Endometrial microvascular endothelial cells (primary cell): ENCODE measurements around the gene GFY. TPM values are rescaled to one million over a fixed set of nuclear protein-coding genes. Genes with fewer than 3 reads are reported as not detected.
"Not testable (repeated sequence)": the region's sequence is repeated elsewhere in the genome, so short reads cannot be mapped to it uniquely, and the experiment has no call there.

Source experiments
- in situ Hi-C: cut with HindIII; loops from 2 replicates; pipeline ENCODE4 v1.10.0; 2017; ENCODE audit warnings: low sequenced_read_pairs, low pct_unique_long_range_greater_than_20kb; ENCODE audit errors: inconsistent ontology term
- total RNA-seq: library from RNA; depleted of rRNA; stranded (reverse); fragments of >200 nt; gene quantifications from one replicate; pipeline ENCODE4 v1.2.3, GENCODE V29; 2015; ENCODE audit errors: inconsistent ontology term

GFY gene
- total RNA-seq, 1 donor from 2014 or later, result not detected

GRCh38 chr19:49439836-49440235, 14.6 kb downstream of the GFY start:
- in situ Hi-C loops, result no loop called here

- in situ Hi-C loops, result no loop called here
Measured at GRCh38 chr19:49440439-49441209, 15.4 kb downstream of the GFY start.

DNA sequence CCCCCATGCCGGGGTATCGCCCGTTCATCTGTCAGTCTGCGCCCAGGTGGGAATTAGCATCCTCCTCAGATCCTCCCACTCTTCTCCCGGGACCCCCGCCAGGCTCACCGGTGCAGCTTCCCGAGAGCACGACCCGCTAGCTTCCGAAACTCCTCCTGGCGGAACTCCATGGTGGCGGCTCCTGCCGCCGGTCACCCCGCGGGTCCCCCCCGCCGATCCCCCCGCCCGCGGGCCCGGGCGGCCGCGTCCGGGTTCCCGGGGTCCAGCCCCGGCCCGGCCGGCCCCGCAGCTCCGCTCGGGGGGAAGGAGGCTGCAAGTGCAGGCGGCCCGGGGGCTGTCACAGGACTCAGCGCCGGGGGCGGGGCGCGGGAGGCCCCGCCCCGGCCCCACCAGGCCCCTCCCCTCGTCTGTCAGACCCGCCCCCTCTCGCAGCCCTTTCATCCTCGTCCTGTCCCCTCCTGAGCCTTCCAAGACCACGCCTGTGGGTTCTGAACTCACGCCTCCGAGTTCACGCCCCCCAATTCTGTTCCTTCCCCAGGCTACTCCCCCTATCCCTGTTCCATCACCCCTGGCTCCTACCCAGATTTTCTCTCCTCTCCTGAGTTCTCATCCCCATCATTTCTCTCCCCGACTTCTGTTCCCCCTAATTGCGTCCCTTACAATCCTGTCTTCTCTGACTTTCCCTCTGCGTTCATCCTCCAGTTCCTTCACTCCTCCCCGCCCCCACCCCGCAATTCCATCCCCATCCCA, 16.2 kb downstream of the GFY start, which contains the start of gene SLC17A7:
SLC17A7 (minus strand) TSS at position 318 of the 750 bp plus-strand sequence; CDS start at position 170, 148 bp downstream.
- in situ Hi-C loops, result no loop called here

DNA sequence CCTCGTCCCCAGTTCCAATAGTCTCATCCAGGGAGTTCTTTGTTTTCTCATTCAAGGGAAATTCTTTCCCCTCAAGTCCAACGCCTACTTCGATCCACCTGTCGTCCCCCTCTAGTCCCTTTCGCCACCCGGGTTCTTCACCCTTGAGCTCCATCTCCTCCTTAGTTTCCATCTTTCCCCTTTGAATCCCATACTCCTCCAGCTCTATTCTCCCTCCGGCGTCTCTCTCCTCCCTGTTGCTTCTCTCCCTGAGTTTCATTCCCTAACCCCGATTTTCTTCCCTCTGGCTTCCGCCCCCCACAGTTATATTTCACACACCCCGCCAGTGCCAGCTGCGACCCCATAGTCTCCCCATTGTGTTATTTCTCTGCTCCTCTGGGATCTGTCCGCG, 16.8 kb downstream of the GFY start:
- in situ Hi-C loops, result no loop called here

DNA sequence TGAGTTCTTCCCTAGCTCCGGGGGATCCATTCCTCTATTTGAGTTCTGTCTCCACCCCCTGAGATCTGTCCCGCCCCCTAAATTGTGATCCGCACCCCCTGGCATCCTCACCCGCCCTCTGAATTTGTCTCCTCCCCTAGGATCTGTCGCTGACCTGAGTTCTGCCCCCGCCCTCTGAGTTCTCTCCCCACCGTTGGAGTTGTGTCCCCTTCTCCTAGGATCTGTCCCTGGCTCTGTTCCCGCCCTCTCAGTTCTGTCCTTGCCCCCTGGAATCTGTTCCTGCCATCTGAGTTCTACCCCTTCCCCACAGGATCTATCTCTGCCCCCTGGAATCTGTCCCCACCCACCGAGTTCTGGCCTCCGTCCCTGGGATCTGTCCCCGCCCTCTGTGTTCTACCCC, 17.2 kb downstream of the GFY start:
- in situ Hi-C loops, result no loop called here

- in situ Hi-C loops, result no loop called here
Measured at GRCh38 chr19:49442771-49443365, 17.7 kb downstream of the GFY start.

- in situ Hi-C loops, result no loop called here
Measured at GRCh38 chr19:49443366-49444099, 18.3 kb downstream of the GFY start.

DNA sequence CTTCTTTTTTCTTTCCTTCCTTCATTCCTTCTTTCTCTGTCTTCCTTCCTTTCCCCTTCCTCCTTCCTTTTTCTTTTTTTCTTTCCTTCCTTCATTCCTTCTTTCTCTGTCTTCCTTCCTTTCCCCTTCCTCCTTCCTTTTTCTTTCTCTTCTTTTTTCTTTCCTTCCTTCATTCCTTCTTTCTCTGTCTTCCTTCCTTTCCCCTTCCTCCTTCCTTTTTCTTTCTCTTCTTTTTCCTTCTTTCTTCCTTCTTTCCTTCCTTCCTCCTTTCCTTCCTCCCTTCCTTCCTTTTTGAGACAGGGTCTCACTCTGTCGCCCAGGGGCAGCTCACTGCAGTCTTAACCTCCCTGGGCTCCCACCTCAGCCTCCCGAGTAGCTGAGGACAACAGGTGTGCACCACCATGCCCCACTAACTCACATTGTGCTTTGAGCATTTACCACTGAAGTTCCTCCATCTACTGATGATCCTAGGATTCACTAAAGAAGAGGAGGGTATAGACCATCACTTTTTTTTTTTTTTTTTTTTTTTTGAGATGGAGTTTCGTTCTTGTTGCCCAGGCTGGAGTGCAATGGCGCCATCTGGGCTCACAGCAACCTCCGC, 19.0 kb downstream of the GFY start:
- in situ Hi-C loops, result not testable (repeated sequence)

DNA sequence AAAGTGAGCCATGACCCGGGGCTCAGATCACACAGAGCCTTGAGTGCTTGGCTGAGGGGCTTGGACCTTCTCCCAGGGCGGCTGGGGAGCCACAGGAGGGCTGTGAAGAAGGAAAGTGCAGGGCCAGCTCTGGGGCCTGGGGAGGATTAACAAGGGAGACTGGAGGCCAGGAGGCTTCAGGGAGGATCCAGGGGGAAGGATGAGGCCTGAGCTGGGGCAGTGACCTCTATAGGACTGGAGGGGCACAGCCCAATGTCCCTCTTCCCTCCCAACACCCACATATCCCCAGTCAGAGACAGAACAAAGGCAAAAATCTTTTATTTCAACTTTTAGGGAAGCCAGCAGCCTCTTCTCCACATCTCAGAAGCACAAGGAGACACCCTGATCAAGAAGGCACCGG, 20.8 kb downstream of the GFY start:
- in situ Hi-C loops, result no loop called here

GRCh38 chr19:49447485-49448431, 22.6 kb downstream of the GFY start:
- in situ Hi-C loops, result no loop called here

- in situ Hi-C loops, result no loop called here
Measured at GRCh38 chr19:49448432-49448786, 23.2 kb downstream of the GFY start.

- in situ Hi-C loops, result no loop called here
Measured at GRCh38 chr19:49450405-49450804, 25.2 kb downstream of the GFY start.

- in situ Hi-C loops, result no loop called here
Measured at GRCh38 chr19:49451430-49452181, 26.4 kb downstream of the GFY start, which contains the start of gene PIH1D1. Gene PIH1D1, minus strand, starts transcription at chr19:49451814. Its CDS starts 240 bp downstream, at chr19:49451574.

DNA sequence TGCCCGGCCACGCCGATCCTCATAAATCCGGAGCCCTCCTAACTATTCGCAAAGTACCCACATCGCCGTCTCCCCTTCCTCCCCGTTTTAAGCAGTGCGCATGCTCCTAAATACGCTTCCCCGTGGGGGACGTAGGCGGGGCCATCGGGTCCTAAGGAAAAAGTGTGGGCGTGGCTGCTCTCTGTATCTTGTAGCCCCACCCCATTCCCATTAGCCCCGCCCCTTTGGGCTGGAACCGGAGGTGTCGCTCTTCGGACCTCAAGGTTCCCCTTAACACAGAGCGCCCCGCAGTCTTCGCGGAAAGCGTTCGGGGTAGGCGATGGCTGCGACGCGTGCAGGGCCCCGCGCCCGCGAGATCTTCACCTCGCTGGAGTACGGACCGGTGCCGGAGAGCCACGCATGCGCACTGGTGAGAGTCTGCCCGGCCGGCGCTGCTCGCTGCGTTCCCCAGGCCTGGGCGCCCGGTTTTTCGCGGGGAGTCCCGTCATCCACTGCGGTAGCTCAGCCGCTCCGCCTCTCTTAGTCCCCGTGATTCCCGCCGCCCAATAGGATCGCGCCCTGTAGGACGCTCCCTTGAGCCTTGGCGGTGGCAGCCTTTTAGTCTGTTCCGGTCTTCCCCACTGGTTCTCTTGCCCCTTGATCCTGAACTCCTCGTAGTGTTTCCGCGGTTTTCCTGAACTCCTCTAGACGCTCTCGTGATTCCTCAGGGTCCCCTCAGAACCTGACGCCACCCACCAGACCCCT, 28.0 kb downstream of the GFY start, which contains the start of gene ALDH16A1:
ALDH16A1 (plus strand) TSS at position 213 of the 744 bp plus-strand sequence; CDS start at position 320, 107 bp downstream.
- in situ Hi-C loops, result no loop called here

- in situ Hi-C loops, result no loop called here
Measured at GRCh38 chr19:49453757-49454240, 28.6 kb downstream of the GFY start.

DNA sequence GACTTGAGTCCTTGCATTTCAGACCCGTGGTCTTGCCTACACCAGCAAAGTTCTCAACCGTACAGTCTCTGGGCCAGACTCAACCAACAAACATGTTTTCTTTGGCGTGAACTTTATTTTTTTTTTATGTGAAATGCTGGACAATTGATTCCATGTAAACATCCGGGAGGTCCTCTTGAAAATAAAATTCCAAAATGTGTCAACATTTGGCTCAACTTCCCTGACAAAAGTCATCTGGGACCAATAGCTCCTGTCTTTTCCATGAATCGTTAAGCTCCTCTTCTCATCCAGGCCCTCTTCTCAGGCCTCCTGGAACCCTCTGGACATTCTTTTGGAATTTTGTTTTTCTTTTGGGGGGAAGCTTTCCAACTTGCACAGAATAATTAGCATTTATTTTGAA, 30.6 kb downstream of the GFY start:
- in situ Hi-C loops, result no loop called here
